WTC11 (cell line): ENCODE measurements around the gene BCO1. TPM values are rescaled to one million over a fixed set of nuclear protein-coding genes. Genes with fewer than 3 reads are reported as not detected.

Source experiments
- ATAC-seq: fragments of 200-7000 bp; cut with Tn5 transposase; 2 replicates; pipeline ENCODE4 v1.10.0; 2021; ENCODE audit warnings: mild to moderate bottlenecking, moderate library complexity
- CTCF ChIA-PET: fragments of 300-600 bp; sonication (Branson Sonifier 250); formaldehyde crosslinking; loops from one replicate; lab custom pipeline; 2021; ENCODE audit warnings: antibody characterized with exemption; lab: Charles Lee
- POLR2A ChIA-PET: fragments of 350-600 bp; sonication (Branson Sonifier 250); formaldehyde crosslinking; loops from one replicate; lab custom pipeline; 2021; ENCODE audit warnings: antibody characterized with exemption; lab: Charles Lee
- DNase-seq: peaks from one replicate; pipeline ENCODE4 v3.0.0; 2021; ENCODE audit warnings: low spot score
- H3K27ac Mint-ChIP-seq: 2 replicates; pipeline ENCODE4 v1.8.0; 2021; ENCODE audit warnings: mixed read lengths
- H3K27me3 Mint-ChIP-seq: 2 replicates; pipeline ENCODE4 v1.8.0; 2021; ENCODE audit warnings: low read depth, mild to moderate bottlenecking, moderate library complexity, mixed read lengths
- H3K36me3 Mint-ChIP-seq: 2 replicates; pipeline ENCODE4 v1.8.0; 2021; ENCODE audit warnings: mixed read lengths
- H3K4me1 Mint-ChIP-seq: 2 replicates; pipeline ENCODE4 v1.8.0; 2022; ENCODE audit warnings: mixed read lengths
- H3K4me3 Mint-ChIP-seq: 2 replicates; pipeline ENCODE4 v1.8.0; 2021; ENCODE audit warnings: mild to moderate bottlenecking, moderate library complexity, mixed read lengths
- H3K9me3 Mint-ChIP-seq: 2 replicates; pipeline ENCODE4 v1.8.0; 2021; ENCODE audit warnings: mixed read lengths
- ELF4 ChIP-seq: sonication (generic); formaldehyde crosslinking; IDR thresholded peaks from 2 replicates; pipeline ENCODE4 v1.8.1; 2022; ENCODE audit warnings: low read depth, mild to moderate bottlenecking, moderate library complexity, missing genetic modification reagents
- ESRRA ChIP-seq: sonication (generic); formaldehyde crosslinking; IDR thresholded peaks from 2 replicates; pipeline ENCODE4 v1.8.1; 2022; ENCODE audit warnings: mild to moderate bottlenecking, missing genetic modification reagents, borderline replicate concordance
- ETV6 ChIP-seq: sonication (generic); formaldehyde crosslinking; IDR thresholded peaks from 2 replicates; pipeline ENCODE4 v1.8.1; 2022; ENCODE audit warnings: mild to moderate bottlenecking, missing genetic modification reagents
- NR2C2 ChIP-seq: sonication (generic); formaldehyde crosslinking; IDR thresholded peaks from 2 replicates; pipeline ENCODE4 v1.8.0; 2022; ENCODE audit warnings: mild to moderate bottlenecking, missing genetic modification reagents
- NR3C1 ChIP-seq: sonication (generic); formaldehyde crosslinking; conservative IDR thresholded peaks from 2 replicates; pipeline ENCODE4 v1.8.1; 2023; ENCODE audit warnings: low read depth, mild to moderate bottlenecking, missing genetic modification reagents
- SOX15 ChIP-seq: fragments of 250-450 bp; sonication (Bioruptor Pico); IDR thresholded peaks from 2 replicates; pipeline ENCODE4 v1.9.0; 2021; ENCODE audit warnings: mild to moderate bottlenecking
- TEAD1 ChIP-seq: sonication (generic); formaldehyde crosslinking; IDR thresholded peaks from 2 replicates; pipeline ENCODE4 v1.8.0; 2022; ENCODE audit warnings: mild to moderate bottlenecking, missing genetic modification reagents
- TP53 ChIP-seq: sonication (generic); formaldehyde crosslinking; IDR thresholded peaks from 2 replicates; pipeline ENCODE4 v1.8.1; 2023; ENCODE audit warnings: mild to moderate bottlenecking, missing genetic modification reagents
- ZNF121 ChIP-seq: sonication (generic); formaldehyde crosslinking; IDR thresholded peaks from 2 replicates; pipeline ENCODE4 v1.8.0; 2023; ENCODE audit warnings: missing genetic modification reagents
- ZNF219 ChIP-seq: sonication (generic); formaldehyde crosslinking; IDR thresholded peaks from 2 replicates; pipeline ENCODE4 v1.8.0; 2023; ENCODE audit warnings: missing genetic modification reagents, mild to moderate bottlenecking, borderline replicate concordance
- ZNF232 ChIP-seq: sonication (generic); formaldehyde crosslinking; IDR thresholded peaks from 2 replicates; pipeline ENCODE4 v1.8.0; 2022; ENCODE audit warnings: mild to moderate bottlenecking, missing genetic modification reagents
- ZNF317 ChIP-seq: sonication (generic); formaldehyde crosslinking; IDR thresholded peaks from 2 replicates; pipeline ENCODE4 v1.8.1; 2023; ENCODE audit warnings: low read depth, mild to moderate bottlenecking, moderate library complexity, missing genetic modification reagents, borderline replicate concordance
- total RNA-seq: library from RNA; stranded (reverse); gene quantifications from 3 replicates; pipeline ENCODE4 v1.2.3, GENCODE V29; 2021
- TF ChIP-seq, protein P1 (sequence below): sonication (generic); formaldehyde crosslinking; IDR thresholded peaks from 2 replicates; pipeline ENCODE4 v1.8.0; 2022; ENCODE audit warnings: missing genetic modification reagents
- TF ChIP-seq, protein P2 (sequence below): fragments of 250-450 bp; sonication (Bioruptor Pico); IDR thresholded peaks from 2 replicates; pipeline ENCODE4 v1.8.0; 2021; ENCODE audit warnings: mild to moderate bottlenecking
- TF ChIP-seq, protein P3 (sequence below): sonication (generic); formaldehyde crosslinking; conservative IDR thresholded peaks from 2 replicates; pipeline ENCODE4 v1.8.1; 2023; ENCODE audit warnings: mild to moderate bottlenecking, low read depth, missing genetic modification reagents, moderate library complexity
- TF ChIP-seq, protein P4 (sequence below): sonication (generic); formaldehyde crosslinking; IDR thresholded peaks from 2 replicates; pipeline ENCODE4 v1.8.1; 2023; ENCODE audit warnings: mild to moderate bottlenecking, missing genetic modification reagents
- TF ChIP-seq, protein P5 (sequence below): sonication (generic); formaldehyde crosslinking; IDR thresholded peaks from 2 replicates; pipeline ENCODE4 v1.8.0; 2022; ENCODE audit warnings: mild to moderate bottlenecking, missing genetic modification reagents
- TF ChIP-seq, protein P6 (sequence below): sonication (generic); formaldehyde crosslinking; IDR thresholded peaks from 2 replicates; pipeline ENCODE4 v1.8.0; 2023; ENCODE audit warnings: mild to moderate bottlenecking, missing genetic modification reagents

The BCO1 gene
- total RNA-seq, 1 experiment from 2014 or later = 0.15 TPM

DNA sequence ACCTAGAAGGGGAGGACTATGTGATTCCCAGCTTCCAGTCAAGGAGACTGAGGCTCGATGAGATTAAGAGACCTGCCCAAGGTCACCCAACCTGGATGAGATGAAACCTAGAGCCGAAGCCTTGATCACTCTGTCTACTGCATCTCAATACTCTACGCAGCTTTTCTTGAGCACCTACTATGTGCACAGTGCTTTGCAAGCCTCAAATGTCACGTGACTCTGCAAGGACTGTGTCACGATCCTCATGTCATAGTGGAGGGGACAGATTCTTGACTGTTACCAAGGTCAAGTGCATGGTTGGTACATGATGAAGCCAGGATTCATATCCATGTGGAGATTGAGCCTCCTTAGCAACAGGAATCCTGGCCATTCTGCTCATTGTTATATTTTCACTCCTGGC is 14.7 kb downstream of the BCO1 start (continued):
- TF ChIP-seq, protein P1, sequence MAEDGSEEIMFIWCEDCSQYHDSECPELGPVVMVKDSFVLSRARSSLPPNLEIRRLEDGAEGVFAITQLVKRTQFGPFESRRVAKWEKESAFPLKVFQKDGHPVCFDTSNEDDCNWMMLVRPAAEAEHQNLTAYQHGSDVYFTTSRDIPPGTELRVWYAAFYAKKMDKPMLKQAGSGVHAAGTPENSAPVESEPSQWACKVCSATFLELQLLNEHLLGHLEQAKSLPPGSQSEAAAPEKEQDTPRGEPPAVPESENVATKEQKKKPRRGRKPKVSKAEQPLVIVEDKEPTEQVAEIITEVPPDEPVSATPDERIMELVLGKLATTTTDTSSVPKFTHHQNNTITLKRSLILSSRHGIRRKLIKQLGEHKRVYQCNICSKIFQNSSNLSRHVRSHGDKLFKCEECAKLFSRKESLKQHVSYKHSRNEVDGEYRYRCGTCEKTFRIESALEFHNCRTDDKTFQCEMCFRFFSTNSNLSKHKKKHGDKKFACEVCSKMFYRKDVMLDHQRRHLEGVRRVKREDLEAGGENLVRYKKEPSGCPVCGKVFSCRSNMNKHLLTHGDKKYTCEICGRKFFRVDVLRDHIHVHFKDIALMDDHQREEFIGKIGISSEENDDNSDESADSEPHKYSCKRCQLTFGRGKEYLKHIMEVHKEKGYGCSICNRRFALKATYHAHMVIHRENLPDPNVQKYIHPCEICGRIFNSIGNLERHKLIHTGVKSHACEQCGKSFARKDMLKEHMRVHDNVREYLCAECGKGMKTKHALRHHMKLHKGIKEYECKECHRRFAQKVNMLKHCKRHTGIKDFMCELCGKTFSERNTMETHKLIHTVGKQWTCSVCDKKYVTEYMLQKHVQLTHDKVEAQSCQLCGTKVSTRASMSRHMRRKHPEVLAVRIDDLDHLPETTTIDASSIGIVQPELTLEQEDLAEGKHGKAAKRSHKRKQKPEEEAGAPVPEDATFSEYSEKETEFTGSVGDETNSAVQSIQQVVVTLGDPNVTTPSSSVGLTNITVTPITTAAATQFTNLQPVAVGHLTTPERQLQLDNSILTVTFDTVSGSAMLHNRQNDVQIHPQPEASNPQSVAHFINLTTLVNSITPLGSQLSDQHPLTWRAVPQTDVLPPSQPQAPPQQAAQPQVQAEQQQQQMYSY = no peak
- TF ChIP-seq ETV6 (CRISPR knock-in tag) (no peak), SOX15 (CRISPR knock-in tag) (no peak), TP53 (no peak), ELF4 (CRISPR knock-in tag) (no peak), ZNF317 (no peak), TEAD1 (CRISPR knock-in tag) (no peak), ESRRA (CRISPR knock-in tag) (no peak)
- TF ChIP-seq, protein P2, sequence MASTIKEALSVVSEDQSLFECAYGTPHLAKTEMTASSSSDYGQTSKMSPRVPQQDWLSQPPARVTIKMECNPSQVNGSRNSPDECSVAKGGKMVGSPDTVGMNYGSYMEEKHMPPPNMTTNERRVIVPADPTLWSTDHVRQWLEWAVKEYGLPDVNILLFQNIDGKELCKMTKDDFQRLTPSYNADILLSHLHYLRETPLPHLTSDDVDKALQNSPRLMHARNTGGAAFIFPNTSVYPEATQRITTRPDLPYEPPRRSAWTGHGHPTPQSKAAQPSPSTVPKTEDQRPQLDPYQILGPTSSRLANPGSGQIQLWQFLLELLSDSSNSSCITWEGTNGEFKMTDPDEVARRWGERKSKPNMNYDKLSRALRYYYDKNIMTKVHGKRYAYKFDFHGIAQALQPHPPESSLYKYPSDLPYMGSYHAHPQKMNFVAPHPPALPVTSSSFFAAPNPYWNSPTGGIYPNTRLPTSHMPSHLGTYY (CRISPR knock-in tag) = no peak
- TF ChIP-seq, protein P3, sequence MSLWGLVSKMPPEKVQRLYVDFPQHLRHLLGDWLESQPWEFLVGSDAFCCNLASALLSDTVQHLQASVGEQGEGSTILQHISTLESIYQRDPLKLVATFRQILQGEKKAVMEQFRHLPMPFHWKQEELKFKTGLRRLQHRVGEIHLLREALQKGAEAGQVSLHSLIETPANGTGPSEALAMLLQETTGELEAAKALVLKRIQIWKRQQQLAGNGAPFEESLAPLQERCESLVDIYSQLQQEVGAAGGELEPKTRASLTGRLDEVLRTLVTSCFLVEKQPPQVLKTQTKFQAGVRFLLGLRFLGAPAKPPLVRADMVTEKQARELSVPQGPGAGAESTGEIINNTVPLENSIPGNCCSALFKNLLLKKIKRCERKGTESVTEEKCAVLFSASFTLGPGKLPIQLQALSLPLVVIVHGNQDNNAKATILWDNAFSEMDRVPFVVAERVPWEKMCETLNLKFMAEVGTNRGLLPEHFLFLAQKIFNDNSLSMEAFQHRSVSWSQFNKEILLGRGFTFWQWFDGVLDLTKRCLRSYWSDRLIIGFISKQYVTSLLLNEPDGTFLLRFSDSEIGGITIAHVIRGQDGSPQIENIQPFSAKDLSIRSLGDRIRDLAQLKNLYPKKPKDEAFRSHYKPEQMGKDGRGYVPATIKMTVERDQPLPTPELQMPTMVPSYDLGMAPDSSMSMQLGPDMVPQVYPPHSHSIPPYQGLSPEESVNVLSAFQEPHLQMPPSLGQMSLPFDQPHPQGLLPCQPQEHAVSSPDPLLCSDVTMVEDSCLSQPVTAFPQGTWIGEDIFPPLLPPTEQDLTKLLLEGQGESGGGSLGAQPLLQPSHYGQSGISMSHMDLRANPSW (CRISPR knock-in tag) = no peak
- TF ChIP-seq, protein P4, sequence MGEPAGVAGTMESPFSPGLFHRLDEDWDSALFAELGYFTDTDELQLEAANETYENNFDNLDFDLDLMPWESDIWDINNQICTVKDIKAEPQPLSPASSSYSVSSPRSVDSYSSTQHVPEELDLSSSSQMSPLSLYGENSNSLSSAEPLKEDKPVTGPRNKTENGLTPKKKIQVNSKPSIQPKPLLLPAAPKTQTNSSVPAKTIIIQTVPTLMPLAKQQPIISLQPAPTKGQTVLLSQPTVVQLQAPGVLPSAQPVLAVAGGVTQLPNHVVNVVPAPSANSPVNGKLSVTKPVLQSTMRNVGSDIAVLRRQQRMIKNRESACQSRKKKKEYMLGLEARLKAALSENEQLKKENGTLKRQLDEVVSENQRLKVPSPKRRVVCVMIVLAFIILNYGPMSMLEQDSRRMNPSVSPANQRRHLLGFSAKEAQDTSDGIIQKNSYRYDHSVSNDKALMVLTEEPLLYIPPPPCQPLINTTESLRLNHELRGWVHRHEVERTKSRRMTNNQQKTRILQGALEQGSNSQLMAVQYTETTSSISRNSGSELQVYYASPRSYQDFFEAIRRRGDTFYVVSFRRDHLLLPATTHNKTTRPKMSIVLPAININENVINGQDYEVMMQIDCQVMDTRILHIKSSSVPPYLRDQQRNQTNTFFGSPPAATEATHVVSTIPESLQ = no peak

DNA sequence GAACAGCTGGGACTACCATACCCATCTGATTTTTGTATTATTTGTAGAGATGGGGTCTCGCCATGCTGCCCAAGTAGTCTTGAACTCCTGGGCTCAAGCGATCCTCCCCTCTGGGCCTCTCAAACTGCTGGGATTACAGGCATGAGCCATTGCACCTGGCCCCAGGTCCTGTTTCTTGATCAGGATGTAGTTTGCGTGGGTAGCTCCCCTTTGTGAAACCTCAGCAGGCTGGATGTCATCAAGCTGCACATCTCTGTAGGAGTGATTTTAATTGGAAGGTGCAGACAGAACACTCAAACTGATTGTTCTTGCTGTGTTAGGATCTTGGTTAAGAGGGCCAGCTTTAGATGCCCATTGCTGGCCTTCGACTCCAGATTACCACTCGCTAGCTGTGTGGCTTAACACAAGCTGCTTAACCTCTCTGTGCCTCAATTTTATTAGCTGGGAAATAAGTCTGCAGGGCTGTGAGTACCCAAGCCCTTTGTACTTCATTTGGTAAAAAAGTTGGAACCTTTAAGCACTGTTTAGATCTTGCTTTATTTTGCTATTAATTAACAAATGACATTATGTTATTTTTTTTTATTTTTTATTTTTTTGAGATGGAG is 16.5 kb downstream of the BCO1 start:
- DNase-seq = no peak
- no peak for ATAC-seq
- ChIA-PET POLR2A (no interaction called here), CTCF (interaction anchor here (1.2 kb wide), 1 partner anchor 17 kb away, joined by 3 read pairs; the partner anchor contains the start of gene BCO1)
- Mint-ChIP-seq H3K9me3 (no peaks in the 10 kb centered on the region), H3K4me3 (no peak overlapping the region), H3K27me3 (no peaks in the 10 kb centered on the region; the same call in 1 of the 2 replicates), H3K36me3 (no peaks in the 10 kb centered on the region), H3K27ac (no peak overlapping the region), H3K4me1 (no peaks in the 10 kb centered on the region)
- TF ChIP-seq ZNF121 (CRISPR knock-in tag) (no peak), ZNF232 (no peak), NR3C1 (no peak), ZNF219 (CRISPR knock-in tag) (no peak), NR2C2 (CRISPR knock-in tag) (no peak)
- TF ChIP-seq, protein P5, sequence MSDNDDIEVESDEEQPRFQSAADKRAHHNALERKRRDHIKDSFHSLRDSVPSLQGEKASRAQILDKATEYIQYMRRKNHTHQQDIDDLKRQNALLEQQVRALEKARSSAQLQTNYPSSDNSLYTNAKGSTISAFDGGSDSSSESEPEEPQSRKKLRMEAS (CRISPR knock-in tag) = no peak
- TF ChIP-seq, protein P6, sequence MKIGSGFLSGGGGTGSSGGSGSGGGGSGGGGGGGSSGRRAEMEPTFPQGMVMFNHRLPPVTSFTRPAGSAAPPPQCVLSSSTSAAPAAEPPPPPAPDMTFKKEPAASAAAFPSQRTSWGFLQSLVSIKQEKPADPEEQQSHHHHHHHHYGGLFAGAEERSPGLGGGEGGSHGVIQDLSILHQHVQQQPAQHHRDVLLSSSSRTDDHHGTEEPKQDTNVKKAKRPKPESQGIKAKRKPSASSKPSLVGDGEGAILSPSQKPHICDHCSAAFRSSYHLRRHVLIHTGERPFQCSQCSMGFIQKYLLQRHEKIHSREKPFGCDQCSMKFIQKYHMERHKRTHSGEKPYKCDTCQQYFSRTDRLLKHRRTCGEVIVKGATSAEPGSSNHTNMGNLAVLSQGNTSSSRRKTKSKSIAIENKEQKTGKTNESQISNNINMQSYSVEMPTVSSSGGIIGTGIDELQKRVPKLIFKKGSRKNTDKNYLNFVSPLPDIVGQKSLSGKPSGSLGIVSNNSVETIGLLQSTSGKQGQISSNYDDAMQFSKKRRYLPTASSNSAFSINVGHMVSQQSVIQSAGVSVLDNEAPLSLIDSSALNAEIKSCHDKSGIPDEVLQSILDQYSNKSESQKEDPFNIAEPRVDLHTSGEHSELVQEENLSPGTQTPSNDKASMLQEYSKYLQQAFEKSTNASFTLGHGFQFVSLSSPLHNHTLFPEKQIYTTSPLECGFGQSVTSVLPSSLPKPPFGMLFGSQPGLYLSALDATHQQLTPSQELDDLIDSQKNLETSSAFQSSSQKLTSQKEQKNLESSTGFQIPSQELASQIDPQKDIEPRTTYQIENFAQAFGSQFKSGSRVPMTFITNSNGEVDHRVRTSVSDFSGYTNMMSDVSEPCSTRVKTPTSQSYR (CRISPR knock-in tag) = no peak
- TF ChIP-seq, protein P1 = no peak
